Esophagus squamous epithelium (tissue), 5 donors: ENCODE measurements around the gene TMEM161A. TPM values are rescaled to one million over a fixed set of nuclear protein-coding genes. Genes with fewer than 3 reads are reported as not detected.

Experiments used
- DNase-seq: peaks from one replicate; lab custom pipeline; 2025; lab: John Stamatoyannopoulos, UW
- H3K27ac ChIP-seq, 4 donors: fragments of 200-600 bp; sonication (generic); one replicate each; pipeline ENCODE4 v1.5.1; 2016 to 2019; ENCODE audit warnings: mild to moderate bottlenecking in 1 of 4
- H3K27me3 ChIP-seq, 4 donors: fragments of 200-600 bp; sonication (generic); 1 replicate in 3 of 4; 2 replicates in 1 of 4; pipeline versions ENCODE4 v1.5.1 to v1.6.0; 2017 to 2021; ENCODE audit warnings: antibody characterized with exemption in 1 of 4
- H3K36me3 ChIP-seq, 3 donors: fragments of 200-600 bp; sonication (generic); one replicate each; pipeline ENCODE4 v1.5.1; 2016 to 2019
- H3K4me1 ChIP-seq, 3 donors: fragments of 200-600 bp; sonication (generic); one replicate each; pipeline ENCODE4 v1.5.1; 2017 to 2019
- H3K4me3 ChIP-seq, 4 donors: fragments of 200-600 bp; sonication (generic); 1 replicate in 3 of 4; 2 replicates in 1 of 4; pipeline ENCODE4 v1.5.1; 2016 to 2019; ENCODE audit warnings: mild to moderate bottlenecking in 2 of 4, moderate library complexity in 1 of 4
- H3K9me3 ChIP-seq, 3 donors: fragments of 200-600 bp; sonication (generic); one replicate each; pipeline ENCODE4 v1.5.1; 2016 to 2019
- CTCF ChIP-seq, 6 experiments: fragments of 450-650 bp in 4 of 6; fragments of 200-600 bp in 2 of 6; sonication (generic) in 2 of 6; IDR thresholded peaks; one replicate each; pipeline ENCODE4 v1.5.1; 2016 to 2019; ENCODE audit warnings: antibody characterized with exemption in 6 of 6, mild to moderate bottlenecking in 4 of 6, moderate library complexity in 4 of 6
- POLR2A ChIP-seq, 4 donors: fragments of 450-650 bp; IDR thresholded peaks; one replicate each; pipeline ENCODE4 v1.6.1; 2017; ENCODE audit warnings: antibody characterized with exemption in 4 of 4, mild to moderate bottlenecking in 4 of 4, moderate library complexity in 3 of 4
- WGBS, 2 donors: methylation state at CpG; one replicate each; pipeline ENCODE4 v1.1.5; 2018; 5-methylcytosine and 5-hydroxymethylcytosine counted together
- intact Hi-C: fragments of 100-400 bp; cut with DNase I; formaldehyde crosslinking; loops from one replicate; pipeline ENCODE4 v1.15.0; 2022
- total RNA-seq, 4 donors: library from RNA; depleted of rRNA; stranded (reverse); fragments of >200 nt; gene quantifications; one replicate each; pipeline ENCODE4 v1.1.0, GENCODE V29; 2016
- donor health status: DM: yes; HTN: yes; CAD: no.

The TMEM161A gene
- total RNA-seq, 4 donors from 2014 or later: 11.0 to 30.3 (median 15.5) TPM

GRCh38 chr19:19115954-19116353, 22.3 kb downstream of the TMEM161A start:
- no peak for DNase-seq
- Histone ChIP-seq H3K9me3 (no peaks in the 10 kb centered on the region), H3K4me1 (peaks cover 0 to under 1% (median 0%) of the 10 kb centered on the region in 3 donors), H3K4me3 (no peak overlapping the region), H3K27me3 (peaks cover 0 to 2% (median 0%) of the 10 kb centered on the region in 4 donors), H3K27ac (no peak overlapping the region), H3K36me3 (peaks cover 0 to 28% (median 0%) of the 10 kb centered on the region in 3 donors)
- 75 to 89% methylated on average over 7 to 8 of the region's 9 CpGs for WGBS, 2 donors
- intact Hi-C loops: no loop called here
- TF ChIP-seq POLR2A (IDR thresholded peaks at IDR 0.05): no peak
- TF ChIP-seq CTCF (IDR thresholded peaks at IDR 0.05): peak in 4 of 6 experiments; percentile 15 to 40 (median 30)

- TF ChIP-seq CTCF (IDR thresholded peaks at IDR 0.05): no peak
- no peak for TF ChIP-seq POLR2A (IDR thresholded peaks at IDR 0.05)
- H3K9me3 ChIP-seq: no peaks in the 10 kb centered on the region
- intact Hi-C loops: no loop called here
- H3K27ac ChIP-seq: no peak overlapping the region
- peaks cover 0 to 13% (median 10%) of the 10 kb centered on the region in 3 donors for H3K4me1 ChIP-seq
- peaks cover 0 to 10% (median 0%) of the 10 kb centered on the region in 4 donors for H3K27me3 ChIP-seq
- no peak for DNase-seq
- no peak overlapping the region for H3K4me3 ChIP-seq
- H3K36me3 ChIP-seq: peaks cover 0 to under 1% (median 0%) of the 10 kb centered on the region in 3 donors
- 0 to 44% methylated on average over 1 to 4 of the region's 7 CpGs for WGBS, 2 donors
These were observed 25.1 kb downstream of the TMEM161A start for GRCh38 chr19:19113040-19113626.

GRCh38 chr19:19111967-19112580, 26.2 kb downstream of the TMEM161A start:
- Histone ChIP-seq H3K27ac (no peak overlapping the region), H3K9me3 (no peaks in the 10 kb centered on the region), H3K36me3 (no peaks in the 10 kb centered on the region), H3K4me3 (no peak overlapping the region), H3K27me3 (peaks cover 0 to 10% (median 0%) of the 10 kb centered on the region in 4 donors), H3K4me1 (peaks cover 0 to 13% (median 10%) of the 10 kb centered on the region in 3 donors)
- TF ChIP-seq POLR2A (IDR thresholded peaks at IDR 0.05) (no peak), CTCF (IDR thresholded peaks at IDR 0.05) (no peak)
- no peak for DNase-seq
- intact Hi-C loops: no loop called here
- 81 to 86% methylated on average over 9 of the region's 9 CpGs for WGBS, 2 donors

GRCh38 chr19:19111136-19111835, 27.0 kb downstream of the TMEM161A start:
- no peak for TF ChIP-seq CTCF (IDR thresholded peaks at IDR 0.05)
- no peak for TF ChIP-seq POLR2A (IDR thresholded peaks at IDR 0.05)
- DNase-seq: no peak
- no peaks in the 10 kb centered on the region for H3K9me3 ChIP-seq
- H3K27me3 ChIP-seq: peaks cover 0 to 10% (median 0%) of the 10 kb centered on the region in 4 donors
- peaks cover under 1 to 15% (median 10%) of the 10 kb centered on the region in 3 donors for H3K4me1 ChIP-seq
- H3K4me3 ChIP-seq: no peak overlapping the region
- intact Hi-C loops: no loop called here
- no peaks in the 10 kb centered on the region for H3K36me3 ChIP-seq
- 50 to 75% methylated on average over 2 to 5 of the region's 15 CpGs for WGBS, 2 donors
- no peak overlapping the region for H3K27ac ChIP-seq
